ENCODE results near the gene AGPAT1. TPM values are rescaled to one million over a fixed set of nuclear protein-coding genes. Genes with fewer than 3 reads are reported as not detected.
"Not testable (repeated sequence)": the region's sequence is repeated elsewhere in the genome, so short reads cannot be mapped to it uniquely, and the experiment has no call there.

Gene AGPAT1
- total RNA-seq, 1 experiment from 2014 or later = 29.6 TPM

- DNase-seq (ENCODE audit: low spot score) = no peak
Observed at GRCh38 chr6:32200711-32201475, 25.0 kb upstream of the AGPAT1 start.

GRCh38 chr6:32198866-32199265 lies 23.0 kb upstream of the AGPAT1 start:
- no peak for DNase-seq (ENCODE audit: low spot score)

- no peak for DNase-seq (ENCODE audit: low spot score)
Observed at GRCh38 chr6:32198345-32198696, 22.4 kb upstream of the AGPAT1 start.

- DNase-seq (ENCODE audit: low spot score) = no peak
Observed at GRCh38 chr6:32196682-32197616, 21.1 kb upstream of the AGPAT1 start.

- peak; percentile 74 for DNase-seq (ENCODE audit: low spot score)
Observed at GRCh38 chr6:32195902-32196681, 20.2 kb upstream of the AGPAT1 start.

GRCh38 chr6:32195652-32195901 lies 19.7 kb upstream of the AGPAT1 start:
- peak; percentile 99 for DNase-seq (ENCODE audit: low spot score)

GRCh38 chr6:32194825-32195651 lies 19.2 kb upstream of the AGPAT1 start:
- DNase-seq (ENCODE audit: low spot score) = peak; percentile 59

GRCh38 chr6:32194388-32194787 lies 18.5 kb upstream of the AGPAT1 start:
- DNase-seq (ENCODE audit: low spot score) = no peak

- DNase-seq (ENCODE audit: low spot score) = not testable (repeated sequence)
Observed at GRCh38 chr6:32193096-32193495, 17.2 kb upstream of the AGPAT1 start.

GRCh38 chr6:32192608-32193039 lies 16.7 kb upstream of the AGPAT1 start, which contains the start of gene GPSM3:
Gene GPSM3 (minus strand): TSS chr6:32192643. CDS start chr6:32192513, 130 bp downstream.
- DNase-seq (ENCODE audit: low spot score) = peak; percentile 32

- DNase-seq (ENCODE audit: low spot score) = no peak
Observed at GRCh38 chr6:32191696-32192607, 16.1 kb upstream of the AGPAT1 start.

- DNase-seq (ENCODE audit: low spot score) = no peak
Observed at GRCh38 chr6:32190911-32191677, 15.2 kb upstream of the AGPAT1 start.

- DNase-seq (ENCODE audit: low spot score) = peak; percentile 88
Observed at GRCh38 chr6:32190054-32190851, 14.4 kb upstream of the AGPAT1 start, which contains the start of gene PBX2. Gene PBX2 (minus strand): TSS chr6:32190202. CDS start chr6:32189915, 287 bp downstream.

- no peak for DNase-seq (ENCODE audit: low spot score)
Observed at GRCh38 chr6:32189742-32190053, 13.8 kb upstream of the AGPAT1 start.

GRCh38 chr6:32189069-32189741 lies 13.3 kb upstream of the AGPAT1 start:
- DNase-seq (ENCODE audit: low spot score) = no peak

- DNase-seq (ENCODE audit: low spot score) = no peak
Observed at GRCh38 chr6:32188381-32189068, 12.6 kb upstream of the AGPAT1 start.

GRCh38 chr6:32187725-32188380 lies 12.0 kb upstream of the AGPAT1 start:
- DNase-seq (ENCODE audit: low spot score) = not testable (repeated sequence)

Data from A172 (cell line).